NCI-H2107 (cell line): ENCODE results near the gene CNTN6.

Experiments used
- DNase-seq: peaks from one replicate; lab custom pipeline; 2025; lab: John Stamatoyannopoulos, UW

The CNTN6 gene

DNA sequence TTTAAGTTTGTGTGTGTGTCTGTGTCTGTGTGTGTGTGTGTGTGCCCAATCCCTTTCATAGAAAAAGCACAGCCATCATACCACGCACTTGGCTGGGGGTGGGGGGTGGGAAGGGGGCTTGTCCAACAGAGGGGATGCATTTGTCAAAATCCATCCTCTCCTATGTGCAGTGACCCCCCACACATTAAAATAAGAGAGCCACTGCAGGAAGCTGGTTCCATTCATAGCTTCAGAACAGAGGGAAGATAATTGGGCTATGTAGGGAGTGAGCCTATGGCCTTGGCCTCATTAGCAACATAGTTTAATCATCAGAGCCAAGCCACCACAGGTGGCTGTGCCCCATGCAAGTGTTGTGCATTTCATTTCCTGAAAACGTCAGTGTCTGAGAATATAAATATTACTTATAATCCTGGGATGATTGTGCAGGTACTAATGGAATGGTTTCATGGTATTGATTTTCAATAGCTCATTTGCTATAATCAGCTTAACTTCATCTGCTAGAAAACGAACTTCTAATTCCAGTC is 330.8 kb downstream of the CNTN6 start:
- no peak for DNase-seq

DNA sequence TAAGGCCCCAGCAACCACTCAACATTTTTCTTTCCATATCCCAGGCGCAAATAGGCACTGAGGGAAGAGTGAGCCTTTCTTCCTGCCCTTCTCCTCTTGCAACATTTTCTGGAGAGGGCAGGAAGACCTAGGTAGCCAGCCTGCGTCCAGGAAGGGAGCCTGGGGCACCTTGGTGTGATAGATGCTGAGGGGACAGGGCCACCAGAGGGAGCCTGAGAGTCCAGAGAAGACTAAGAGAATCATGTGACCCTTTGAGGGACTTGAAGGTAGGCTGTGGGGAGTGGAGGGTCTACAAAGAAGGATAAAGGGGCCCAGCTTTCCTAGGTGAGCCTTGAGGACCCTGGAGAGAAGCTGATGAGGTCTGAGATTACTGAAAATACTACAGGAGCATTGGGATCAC is 346.6 kb downstream of the CNTN6 start:
- DNase-seq, result no peak

DNA sequence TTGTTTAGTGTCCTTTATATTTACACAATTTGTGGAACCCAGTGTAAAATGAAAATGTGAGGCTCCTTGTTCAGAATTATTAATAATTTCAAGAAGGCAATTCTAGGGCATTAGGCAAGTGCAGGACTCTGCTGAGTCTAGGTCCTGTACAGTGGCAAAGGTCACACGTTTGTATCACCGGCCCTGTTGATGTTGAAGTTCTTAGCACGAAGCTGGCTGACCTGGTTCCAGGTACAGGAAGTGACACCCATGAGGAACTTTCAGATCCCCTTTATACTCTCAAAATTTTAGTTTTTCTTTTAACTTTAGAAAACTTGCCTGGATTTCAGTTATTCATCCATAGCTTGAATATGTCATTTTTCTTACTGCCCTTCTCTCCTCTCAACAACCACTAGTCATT is 349.4 kb downstream of the CNTN6 start:
- DNase-seq, result no peak

DNA sequence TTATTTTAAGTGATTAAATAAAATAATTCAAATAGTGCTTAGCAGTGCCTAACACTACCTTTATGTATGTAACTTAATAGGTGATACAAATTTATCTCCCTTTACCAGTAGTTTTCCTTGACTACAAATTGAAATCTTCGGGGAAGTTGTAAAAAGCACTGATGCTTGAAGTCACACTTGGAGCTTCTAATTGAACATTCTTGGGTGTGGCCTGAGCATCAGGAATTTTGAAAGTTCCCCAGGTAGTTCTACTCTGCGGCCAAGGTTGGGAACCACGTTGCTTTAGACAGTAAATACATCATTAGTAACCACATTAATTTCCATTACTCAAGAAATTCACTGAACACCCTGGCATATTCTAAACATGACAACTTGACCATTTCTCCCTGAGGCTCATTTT is 351.4 kb downstream of the CNTN6 start:
- no peak for DNase-seq

DNA sequence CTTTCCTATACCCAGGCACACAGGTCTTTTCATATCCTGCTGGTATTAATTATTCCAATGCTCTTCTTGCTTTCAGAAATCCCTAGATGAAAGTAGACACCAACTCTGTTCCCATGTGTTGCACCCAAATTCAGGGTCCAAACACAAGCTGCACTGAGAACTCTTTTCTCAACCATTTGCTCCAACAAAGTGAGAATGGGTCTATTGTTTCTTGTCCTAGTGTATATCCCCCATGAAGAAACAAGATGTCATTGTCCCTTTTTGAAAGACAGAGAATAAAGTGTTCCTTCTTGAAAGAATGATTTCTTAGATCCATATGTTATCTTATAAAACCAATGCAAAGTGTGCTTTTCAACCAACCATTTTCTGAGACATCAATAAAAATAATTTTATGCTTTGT is 353.7 kb downstream of the CNTN6 start:
- no peak for DNase-seq

DNA sequence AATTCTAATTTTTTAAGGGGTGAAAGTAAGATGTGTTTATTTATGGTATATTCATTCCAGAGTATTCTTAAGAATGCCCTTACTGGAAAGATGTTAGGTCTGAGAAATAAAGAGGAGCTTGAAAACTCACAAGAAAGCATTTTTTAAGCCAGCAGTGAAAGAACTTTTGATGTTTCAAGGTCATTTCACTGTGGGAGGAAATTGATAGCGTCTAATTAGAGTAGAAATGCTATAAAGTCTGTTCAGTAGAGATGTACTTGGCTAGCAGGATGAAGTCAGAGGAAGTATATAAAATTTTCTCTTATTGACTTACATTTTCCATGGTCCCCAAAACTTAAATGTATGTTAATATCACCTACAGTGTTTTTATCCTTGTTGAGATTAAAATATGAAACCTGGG is 354.6 kb downstream of the CNTN6 start:
- DNase-seq, result no peak

DNA sequence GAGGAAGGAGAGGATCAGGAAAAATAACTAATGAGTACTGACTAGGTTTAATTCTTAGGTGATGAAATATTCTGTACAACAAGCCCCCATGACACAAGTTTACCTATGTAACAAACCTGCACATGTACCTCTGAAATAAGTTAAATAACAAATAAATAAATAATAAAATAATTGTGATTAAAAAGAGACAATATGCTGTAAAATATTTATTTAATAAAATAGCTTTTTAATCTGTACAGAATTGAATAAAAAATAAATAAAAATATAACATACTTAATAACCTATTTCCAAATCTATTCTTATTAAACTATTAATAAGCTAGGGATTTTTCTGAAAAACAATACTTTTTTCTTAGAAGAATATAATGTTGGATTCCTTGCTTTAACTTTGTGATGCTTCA is 355.6 kb downstream of the CNTN6 start:
- DNase-seq, result no peak
